HFF-Myc (cell line): ENCODE data around the gene ASXL1.

Experiments
- DNase-seq: peaks from one replicate; pipeline ENCODE4 v3.0.0-alpha.2; 2011; ENCODE audit warnings: low read depth; ENCODE audit errors: extremely low read depth
- H3K4me3 ChIP-seq: replicated peaks from 2 replicates; pipeline ENCODE4 v1.5.1; 2011; ENCODE audit warnings: low read depth, mild to moderate bottlenecking, control low read depth, low read length
- TF ChIP-seq, protein P1 (sequence below): IDR thresholded peaks from 2 replicates; pipeline ENCODE4 v1.5.1; 2012; ENCODE audit warnings: mild to moderate bottlenecking, low read depth, low read length, control low read depth; ENCODE audit errors: missing control alignments

ASXL1 gene

DNA sequence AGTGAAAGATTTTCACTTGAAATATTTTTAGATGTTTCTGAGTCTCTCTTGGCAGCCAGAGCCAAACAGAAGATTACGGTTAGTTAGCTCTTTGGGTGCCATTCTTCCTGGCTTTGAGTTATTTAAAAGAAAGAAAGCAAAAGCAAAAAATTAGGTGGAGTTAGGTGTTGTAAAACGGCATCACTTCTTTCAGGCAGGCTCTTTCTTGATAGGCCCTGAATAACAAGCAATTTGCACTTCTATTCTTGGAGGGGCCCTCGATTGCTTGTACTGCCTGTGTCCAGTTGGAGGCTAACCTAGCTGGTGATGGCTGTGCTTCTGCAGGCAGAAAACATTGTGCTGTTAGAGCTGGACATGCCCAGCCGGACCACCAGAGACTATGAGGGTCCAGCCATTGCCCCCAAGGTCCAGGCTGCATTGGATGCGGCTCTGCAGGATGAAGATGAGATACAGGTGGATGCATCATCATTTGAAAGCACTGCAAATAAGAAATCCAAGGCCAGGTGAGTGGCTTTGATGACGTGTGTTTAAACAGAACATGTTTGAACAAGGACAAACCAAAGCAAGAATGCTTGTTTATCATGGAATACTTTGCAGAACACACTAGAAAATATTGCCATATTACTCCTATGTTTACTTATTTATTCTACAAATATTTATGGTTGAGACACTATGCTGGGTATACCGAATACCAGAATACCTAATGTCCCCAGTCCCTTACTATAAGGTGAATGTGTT, 28.1 kb upstream of the ASXL1 start:
- no peak for DNase-seq
- TF ChIP-seq, protein P1, sequence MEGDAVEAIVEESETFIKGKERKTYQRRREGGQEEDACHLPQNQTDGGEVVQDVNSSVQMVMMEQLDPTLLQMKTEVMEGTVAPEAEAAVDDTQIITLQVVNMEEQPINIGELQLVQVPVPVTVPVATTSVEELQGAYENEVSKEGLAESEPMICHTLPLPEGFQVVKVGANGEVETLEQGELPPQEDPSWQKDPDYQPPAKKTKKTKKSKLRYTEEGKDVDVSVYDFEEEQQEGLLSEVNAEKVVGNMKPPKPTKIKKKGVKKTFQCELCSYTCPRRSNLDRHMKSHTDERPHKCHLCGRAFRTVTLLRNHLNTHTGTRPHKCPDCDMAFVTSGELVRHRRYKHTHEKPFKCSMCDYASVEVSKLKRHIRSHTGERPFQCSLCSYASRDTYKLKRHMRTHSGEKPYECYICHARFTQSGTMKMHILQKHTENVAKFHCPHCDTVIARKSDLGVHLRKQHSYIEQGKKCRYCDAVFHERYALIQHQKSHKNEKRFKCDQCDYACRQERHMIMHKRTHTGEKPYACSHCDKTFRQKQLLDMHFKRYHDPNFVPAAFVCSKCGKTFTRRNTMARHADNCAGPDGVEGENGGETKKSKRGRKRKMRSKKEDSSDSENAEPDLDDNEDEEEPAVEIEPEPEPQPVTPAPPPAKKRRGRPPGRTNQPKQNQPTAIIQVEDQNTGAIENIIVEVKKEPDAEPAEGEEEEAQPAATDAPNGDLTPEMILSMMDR, result no peak

DNA sequence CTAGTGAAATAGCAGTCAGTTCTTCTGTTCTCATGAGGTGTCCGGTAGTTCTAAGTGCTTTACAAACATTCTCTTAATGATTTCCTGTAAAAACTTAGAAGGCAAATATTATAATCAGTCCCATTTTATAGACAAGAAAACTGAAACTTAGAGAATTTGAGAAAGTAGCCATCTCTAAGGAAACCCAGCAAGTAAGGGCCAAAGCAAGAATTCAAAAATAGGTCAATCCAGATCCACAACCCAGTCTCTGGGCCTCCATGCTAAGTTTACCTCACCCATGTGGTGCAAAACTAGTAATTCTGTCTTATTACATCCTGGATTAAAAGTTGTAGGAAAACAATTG, 27.6 kb upstream of the ASXL1 start:
- no peak for DNase-seq
- TF ChIP-seq, protein P1, result no peak
- H3K4me3 ChIP-seq, result no peak overlapping the region

More for the DNA sequence above, 28.1 kb upstream of the ASXL1 start:
- no peak overlapping the region for H3K4me3 ChIP-seq

DNA sequence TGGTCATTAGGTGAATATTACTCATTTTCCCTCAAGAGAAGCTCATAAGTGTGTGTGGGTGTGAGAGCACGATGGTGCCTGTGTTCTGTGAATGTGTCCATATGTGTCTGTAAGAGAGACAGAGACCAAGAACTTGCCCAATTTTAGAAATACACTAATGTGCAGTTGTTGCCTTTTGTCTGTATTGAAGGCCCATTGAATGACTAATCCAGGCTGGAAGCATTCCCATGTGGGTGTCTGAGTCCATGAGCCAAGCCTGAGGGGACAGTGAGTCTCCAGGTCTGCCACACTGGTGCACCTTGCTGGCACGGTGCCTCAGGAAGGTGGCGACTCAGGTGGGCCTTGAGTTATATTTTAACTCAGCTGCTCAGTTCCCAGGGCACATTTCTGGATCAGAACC, 25.5 kb upstream of the ASXL1 start:
- no peak overlapping the region for H3K4me3 ChIP-seq
- no peak for DNase-seq
- TF ChIP-seq, protein P1, result no peak

DNA sequence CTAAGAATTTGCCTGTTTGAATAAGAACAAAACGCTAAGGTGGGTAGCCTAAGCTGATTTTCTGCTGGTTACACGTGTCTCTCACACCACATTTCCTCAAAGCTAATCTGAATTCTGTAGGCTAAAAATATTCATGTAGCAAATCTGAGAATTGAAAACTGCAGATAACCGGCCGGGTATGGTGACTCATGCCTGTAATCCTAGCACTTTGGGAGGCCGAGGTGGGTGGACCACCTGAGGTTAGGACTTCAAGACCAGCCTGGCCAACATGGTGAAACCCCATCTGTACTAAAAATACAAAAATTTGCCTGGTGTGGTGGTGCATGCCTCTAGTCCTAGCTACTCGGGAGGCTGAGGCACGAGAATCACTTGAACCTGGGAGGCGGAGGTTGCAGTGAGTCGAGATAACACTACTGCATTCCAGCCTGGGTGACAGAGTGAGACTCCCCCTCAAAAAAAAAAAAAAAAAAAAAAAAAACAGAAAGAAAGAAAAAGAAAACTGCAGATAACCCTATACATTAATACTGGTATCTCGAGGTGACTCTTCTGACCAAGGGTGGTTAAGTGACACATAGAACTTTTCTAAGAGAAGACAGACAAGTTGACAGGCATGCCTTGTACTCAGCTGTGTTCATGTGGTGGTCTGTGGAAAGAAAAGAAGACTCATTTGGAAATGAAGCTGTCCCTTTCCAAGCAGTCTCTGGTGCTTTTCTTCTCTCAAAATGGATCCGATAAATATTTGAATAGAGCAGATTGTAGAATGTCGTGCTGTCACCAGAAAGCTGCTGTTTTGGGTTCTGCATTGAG, 24.7 kb upstream of the ASXL1 start:
- TF ChIP-seq, protein P1, result no peak
- no peak overlapping the region for H3K4me3 ChIP-seq
- no peak for DNase-seq

DNA sequence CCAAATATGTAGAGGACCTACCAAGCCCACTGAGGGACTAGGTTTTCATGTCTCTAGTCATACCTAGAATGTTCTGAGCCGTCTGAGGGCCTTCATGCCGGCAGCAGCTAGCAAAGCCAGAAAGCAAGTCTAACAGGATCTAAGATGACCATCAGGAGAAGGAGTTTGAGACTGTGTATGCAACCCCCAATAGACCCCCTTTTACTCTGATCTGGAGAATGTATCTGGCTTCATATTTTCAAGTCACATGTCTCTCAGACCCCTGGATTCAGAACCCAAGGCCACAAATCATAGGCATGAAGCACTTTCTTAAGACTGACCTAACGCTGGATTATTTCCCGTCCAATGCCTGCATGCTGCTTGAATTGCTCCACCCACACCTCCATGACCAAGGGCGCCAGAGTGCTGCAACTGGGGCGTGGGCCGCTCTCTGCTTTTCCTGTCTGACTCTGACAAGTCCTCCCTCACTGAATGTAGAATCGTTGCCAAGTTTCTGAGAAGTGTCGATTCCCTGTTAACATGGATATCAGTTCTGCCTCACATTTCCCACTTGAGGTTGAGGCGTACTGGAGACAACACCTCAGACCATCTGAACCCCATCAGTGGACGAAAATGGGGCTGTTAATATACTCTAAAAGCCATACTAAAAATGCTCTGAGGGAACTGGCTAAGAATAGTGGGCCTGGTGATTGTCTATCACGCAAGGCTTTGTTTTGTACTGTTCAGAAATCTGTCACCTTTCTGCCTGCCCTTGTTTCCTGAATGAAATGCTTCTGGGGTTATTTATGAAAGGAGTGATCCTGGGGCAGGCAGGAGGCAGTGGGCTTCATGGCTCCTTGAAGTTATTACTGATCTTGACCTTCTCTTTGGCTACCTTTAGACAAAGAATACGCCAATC, 23.9 kb upstream of the ASXL1 start:
- TF ChIP-seq, protein P1, result no peak
- H3K4me3 ChIP-seq, result no peak overlapping the region
- DNase-seq, result no peak

DNA sequence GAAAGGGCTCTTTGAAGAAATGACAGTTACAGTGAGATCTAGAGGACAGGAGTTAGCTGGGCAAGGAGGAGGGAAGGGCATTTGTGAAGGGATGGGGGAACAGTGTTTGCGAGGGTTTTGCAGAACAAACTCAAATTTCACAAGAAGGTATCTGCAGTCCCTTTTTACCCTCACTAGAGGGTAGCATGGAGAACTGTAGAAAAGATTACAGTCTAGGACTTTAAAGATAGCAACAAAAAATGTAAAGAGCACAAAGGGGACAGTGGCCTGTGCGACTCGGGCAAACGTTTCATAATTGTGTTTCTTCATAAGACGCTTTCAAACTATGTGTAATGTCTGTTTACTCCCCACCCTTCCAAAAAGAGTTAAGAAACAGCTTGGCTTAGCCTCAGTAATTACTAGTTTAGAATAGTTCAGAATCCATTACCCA, 21.2 kb upstream of the ASXL1 start:
- no peak overlapping the region for H3K4me3 ChIP-seq
- no peak for DNase-seq
- TF ChIP-seq, protein P1, result peak; percentile 43
